Fibroblast of lung (primary cell): ENCODE data around the gene TMEM272.

Experiments used
- CTCF ChIP-seq, 2 donors: IDR thresholded peaks in 1 of 2; conservative IDR thresholded peaks in 1 of 2; 1 replicate in 1 of 2; 2 replicates in 1 of 2; pipeline ENCODE4 v1.5.1; 2011 to 2012; ENCODE audit warnings: low read length in 2 of 2, control low read depth in 1 of 2, inconsistent platforms in 1 of 2, low read depth in 1 of 2, mild to moderate bottlenecking in 1 of 2
- EZH2 ChIP-seq: IDR thresholded peaks from 2 replicates; pipeline ENCODE4 v1.5.1; 2012; ENCODE audit warnings: low read length, control low read depth, mild to moderate bottlenecking; ENCODE audit errors: missing control alignments

GRCh38 chr13:51885651-51886050 lies 40.7 kb upstream of the TMEM272 start:
- TF ChIP-seq CTCF (conservative IDR thresholded peaks at IDR 0.05 in 1 of 2, IDR thresholded peaks at IDR 0.05 in 1 of 2; ENCODE audit: low read depth in 1 of 2, low read length in 2 of 2): no peak
- no peak for TF ChIP-seq EZH2
